T-helper 2 cell (primary cell): Measurements from ENCODE around the gene EIF4A2.
"Not testable (repeated sequence)": the region's sequence is repeated elsewhere in the genome, so short reads cannot be mapped to it uniquely, and the experiment has no call there.

ENCODE experiments used
- DNase-seq, 5 experiments: peaks; one replicate each; pipeline versions ENCODE4 v3.0.0 to v3.0.0-alpha.2; 2012 to 2022

The EIF4A2 gene

GRCh38 chr3:186821429-186822387 lies 38.3 kb downstream of the EIF4A2 start:
- peak in 1 of 5 experiments; percentile 64 for DNase-seq

DNA sequence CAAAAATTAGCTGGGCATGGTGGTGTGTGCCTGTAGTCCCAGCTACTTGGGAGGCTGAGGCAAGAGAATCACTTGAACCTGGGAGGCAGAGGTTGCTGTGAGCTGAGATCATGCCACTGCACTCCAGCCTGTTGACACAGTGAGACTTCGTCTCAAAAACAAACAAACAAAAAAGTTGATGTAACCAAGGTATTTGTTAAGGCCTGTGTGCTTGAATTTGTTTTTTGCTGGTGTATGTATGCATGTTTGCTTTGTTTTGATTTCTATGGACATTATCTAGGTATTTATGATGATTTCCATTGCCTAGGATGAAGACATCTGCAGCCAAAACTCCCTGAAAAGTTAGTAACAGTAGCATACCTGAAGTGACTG lies 39.0 kb downstream of the EIF4A2 start:
- not testable (repeated sequence) for DNase-seq

DNA sequence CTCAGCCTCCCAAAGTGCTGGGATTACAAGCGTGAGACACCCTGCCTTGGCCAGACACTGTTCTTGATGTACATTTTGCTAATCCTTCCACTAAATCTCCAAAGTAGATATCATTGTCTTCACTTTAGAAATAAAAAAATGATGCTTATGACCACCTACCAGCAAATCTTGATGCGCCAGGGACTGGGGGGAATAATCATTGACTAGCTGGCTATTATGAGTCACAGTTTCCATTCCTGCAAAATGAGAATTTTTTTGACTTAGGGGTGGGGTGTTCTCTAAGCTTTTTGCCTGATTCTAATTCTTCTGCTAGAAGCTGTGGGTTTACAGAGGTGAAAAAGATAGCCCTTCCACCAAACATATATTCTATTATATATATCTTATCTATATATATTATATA lies 40.0 kb downstream of the EIF4A2 start:
- no peak for DNase-seq

DNA sequence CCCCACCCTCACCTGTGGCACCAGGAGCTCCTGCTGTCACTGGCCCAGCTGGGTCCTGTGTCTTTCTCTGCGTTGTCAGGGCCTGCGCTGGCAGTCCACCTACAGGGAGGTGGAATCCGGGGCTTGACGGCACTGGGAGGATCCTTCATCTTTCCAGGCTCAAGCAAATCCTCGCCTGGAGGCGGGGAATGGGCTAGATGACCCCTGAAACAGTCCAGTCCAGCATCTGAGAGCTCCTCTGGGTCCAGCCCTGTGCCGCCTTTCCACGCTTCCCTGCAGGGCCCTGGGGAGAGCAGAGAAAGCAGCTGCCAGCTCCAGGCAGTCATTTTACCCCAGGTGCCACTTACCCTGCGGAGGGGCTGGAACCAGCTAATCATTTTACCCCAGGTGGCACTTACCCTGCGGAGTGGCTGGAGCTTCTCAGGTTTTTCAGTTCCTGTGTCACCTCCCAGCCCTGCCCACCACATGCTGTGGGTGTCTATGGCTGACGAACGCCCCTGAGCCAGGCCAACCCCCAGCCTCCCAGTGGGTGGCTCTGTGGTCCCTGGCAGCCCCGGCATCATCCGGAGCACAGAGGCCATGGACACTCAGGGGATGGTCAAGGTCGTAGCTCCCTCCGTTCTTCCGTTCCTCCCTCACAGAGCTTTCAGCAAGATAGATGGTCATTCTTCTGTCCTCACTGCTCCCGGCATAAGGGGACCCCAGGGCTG lies 41.2 kb downstream of the EIF4A2 start:
- no peak for DNase-seq

DNA sequence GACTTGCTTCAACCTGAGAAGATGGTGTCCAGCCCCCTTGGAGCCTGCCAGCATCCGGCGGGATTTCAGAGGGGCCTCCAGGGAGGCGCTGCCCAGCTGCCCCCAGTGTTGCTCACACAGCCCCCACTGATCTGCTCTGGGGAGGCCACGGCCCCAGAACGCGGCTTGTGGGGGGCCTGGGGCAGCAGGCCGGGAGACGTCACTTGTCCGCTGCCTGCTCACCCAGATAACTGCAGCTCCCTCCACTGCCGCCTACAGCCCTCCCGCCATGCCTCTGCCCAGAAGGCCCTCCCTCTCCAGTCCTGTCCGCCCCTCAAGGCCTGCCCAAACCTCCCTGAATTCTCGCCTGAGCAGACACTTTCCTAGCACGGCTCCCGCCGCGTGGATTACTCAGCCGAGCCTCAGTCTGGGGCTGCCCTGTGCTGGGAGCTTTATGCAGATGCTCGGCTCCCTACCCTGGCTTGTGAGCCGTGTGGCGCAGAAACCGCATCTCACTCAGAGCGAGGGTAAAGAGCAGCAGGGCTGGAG lies 42.0 kb downstream of the EIF4A2 start:
- DNase-seq: no peak

- no peak for DNase-seq
These were observed 42.6 kb downstream of the EIF4A2 start for GRCh38 chr3:186825872-186826409.

- peak in 1 of 5 experiments; percentile 41 for DNase-seq
These were observed 43.1 kb downstream of the EIF4A2 start for GRCh38 chr3:186826410-186826975.

- peak; percentile 75 to 90 (median 82) for DNase-seq
These were observed 43.8 kb downstream of the EIF4A2 start for GRCh38 chr3:186826976-186827857.

GRCh38 chr3:186828340-186828739 lies 45.0 kb downstream of the EIF4A2 start:
- no peak for DNase-seq

- no peak for DNase-seq
These were observed 48.4 kb downstream of the EIF4A2 start for GRCh38 chr3:186831798-186832197.

DNA sequence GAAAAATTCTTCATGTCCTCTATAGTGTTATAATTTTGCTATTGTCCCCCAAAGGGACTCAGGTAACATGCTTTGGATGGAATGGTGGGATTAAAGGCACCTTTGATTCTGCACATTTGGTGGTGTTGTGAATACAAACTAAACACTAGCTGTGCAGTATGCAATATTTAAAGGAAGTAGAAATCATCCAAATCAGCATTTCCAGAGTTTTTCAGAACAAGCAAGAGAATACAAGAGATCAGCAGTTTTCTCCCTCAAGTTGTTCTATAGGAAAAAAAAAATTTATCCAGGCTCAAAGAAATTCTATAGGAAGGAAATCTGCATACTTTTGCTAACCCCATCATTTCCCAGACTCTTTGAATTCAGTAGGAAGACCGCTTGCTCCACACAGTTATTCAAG lies 48.9 kb downstream of the EIF4A2 start:
- no peak for DNase-seq
